Stomach smooth muscle (tissue), 2 donors: ENCODE results near the gene ECPAS.

Source experiments
- H3K27ac ChIP-seq: one replicate; pipeline ENCODE4 v1.7.0; 2013; ENCODE audit warnings: mild to moderate bottlenecking, low read length, inconsistent platforms
- H3K27me3 ChIP-seq, 2 donors: one replicate each; pipeline ENCODE4 v1.7.0; 2013; ENCODE audit warnings: low read length in 2 of 2; ENCODE audit not compliant: insufficient read depth in 2 of 2, control insufficient read depth in 1 of 2
- H3K36me3 ChIP-seq, 2 donors: one replicate each; pipeline ENCODE4 v1.7.0; 2013; ENCODE audit warnings: low read length in 2 of 2; ENCODE audit not compliant: control insufficient read depth in 2 of 2, insufficient read depth in 2 of 2
- H3K4me1 ChIP-seq: one replicate; pipeline ENCODE4 v1.7.0; 2013; ENCODE audit warnings: low read length; ENCODE audit not compliant: control insufficient read depth, insufficient read depth
- H3K4me3 ChIP-seq, 2 donors: one replicate each; pipeline ENCODE4 v1.7.0; 2013; ENCODE audit warnings: low read length in 2 of 2
- H3K9ac ChIP-seq, 2 donors: one replicate each; pipeline ENCODE4 v1.7.0; 2013; ENCODE audit warnings: low read length in 2 of 2, mild to moderate bottlenecking in 1 of 2
- H3K9me3 ChIP-seq, 2 donors: one replicate each; pipeline ENCODE4 v1.7.0; 2013; ENCODE audit warnings: low read length in 2 of 2; ENCODE audit not compliant: control insufficient read depth in 2 of 2
- donor health status: healthy.
- donor health status: Pancreatic carcinoma.

ECPAS gene

GRCh38 chr9:111443454-111443853 is 40.7 kb downstream of the ECPAS start:
- Histone ChIP-seq H3K27me3 (no peaks in the 10 kb centered on the region), H3K4me1 (no peaks in the 10 kb centered on the region), H3K4me3 (no peak overlapping the region), H3K27ac (no peak overlapping the region), H3K36me3 (peaks cover 21 to 22% of the 10 kb centered on the region in 2 donors), H3K9me3 (no peaks in the 10 kb centered on the region), H3K9ac (no peak overlapping the region)

GRCh38 chr9:111442360-111443027 is 41.7 kb downstream of the ECPAS start:
- Histone ChIP-seq H3K9ac (no peak overlapping the region), H3K4me1 (no peaks in the 10 kb centered on the region), H3K27me3 (no peaks in the 10 kb centered on the region), H3K36me3 (peaks cover 22 to 23% of the 10 kb centered on the region in 2 donors), H3K27ac (no peak overlapping the region), H3K4me3 (no peak overlapping the region), H3K9me3 (no peaks in the 10 kb centered on the region)

DNA sequence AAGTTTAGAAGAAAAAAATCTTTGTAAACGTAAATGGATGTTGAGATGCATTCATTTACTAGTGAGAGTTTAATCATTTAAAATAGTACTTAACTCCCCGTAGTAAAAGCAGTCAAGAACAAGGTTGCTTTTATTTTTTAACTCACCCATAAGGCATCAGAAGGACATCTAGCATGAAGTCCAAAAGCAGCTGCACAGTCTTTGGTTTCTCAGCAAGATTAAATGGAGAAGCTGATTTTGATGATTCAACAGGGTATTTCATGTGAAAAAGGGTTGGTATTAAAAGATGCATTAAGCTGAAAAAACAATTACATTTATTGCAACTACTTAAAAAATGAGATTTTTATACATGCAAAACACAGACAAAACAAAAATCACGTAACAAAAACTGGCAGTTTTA is 44.0 kb downstream of the ECPAS start:
- Histone ChIP-seq H3K9ac (no peak overlapping the region), H3K36me3 (peaks cover 26 to 31% of the 10 kb centered on the region in 2 donors)

DNA sequence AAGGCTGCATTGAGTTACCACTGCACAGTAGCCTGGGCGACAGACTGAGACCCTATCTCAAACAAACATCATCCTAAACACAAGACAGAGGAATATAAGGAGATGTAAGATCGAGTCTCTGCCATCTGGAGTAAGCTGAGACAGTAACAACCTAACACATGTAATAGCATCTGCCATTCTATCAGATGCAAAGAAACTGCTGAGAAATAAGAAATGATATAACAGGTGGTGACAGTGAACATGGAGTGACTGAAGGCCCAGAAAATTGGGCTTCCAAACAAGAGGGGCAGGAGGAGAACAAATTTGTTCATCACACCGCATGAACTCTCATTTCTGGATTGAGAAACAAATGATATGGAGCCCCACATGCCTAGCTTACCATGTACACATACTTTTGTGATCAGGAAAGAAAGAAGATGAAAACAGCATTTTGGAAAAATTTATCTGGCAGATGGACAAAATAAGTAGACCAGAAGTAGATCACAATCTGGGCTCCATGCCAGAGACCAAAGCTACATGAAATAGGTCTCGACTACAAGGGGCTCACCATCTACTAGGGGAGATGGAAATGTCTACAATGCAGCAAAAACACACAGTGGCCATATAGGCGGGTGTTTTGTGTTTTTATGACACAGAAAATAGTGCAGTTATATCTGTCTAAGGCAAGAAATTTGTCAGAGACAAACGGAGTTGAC is 45.5 kb downstream of the ECPAS start:
- Histone ChIP-seq H3K27me3 (no peaks in the 10 kb centered on the region), H3K36me3 (peaks cover 26 to 28% of the 10 kb centered on the region in 2 donors), H3K27ac (no peak overlapping the region), H3K9ac (no peak overlapping the region), H3K4me1 (no peaks in the 10 kb centered on the region), H3K4me3 (no peak overlapping the region), H3K9me3 (no peaks in the 10 kb centered on the region)

More for the DNA sequence above, 44.0 kb downstream of the ECPAS start:
- H3K27me3 ChIP-seq: no peaks in the 10 kb centered on the region
- H3K27ac ChIP-seq: no peak overlapping the region
- H3K4me1 ChIP-seq: no peaks in the 10 kb centered on the region
- no peaks in the 10 kb centered on the region for H3K9me3 ChIP-seq
- no peak overlapping the region for H3K4me3 ChIP-seq

DNA sequence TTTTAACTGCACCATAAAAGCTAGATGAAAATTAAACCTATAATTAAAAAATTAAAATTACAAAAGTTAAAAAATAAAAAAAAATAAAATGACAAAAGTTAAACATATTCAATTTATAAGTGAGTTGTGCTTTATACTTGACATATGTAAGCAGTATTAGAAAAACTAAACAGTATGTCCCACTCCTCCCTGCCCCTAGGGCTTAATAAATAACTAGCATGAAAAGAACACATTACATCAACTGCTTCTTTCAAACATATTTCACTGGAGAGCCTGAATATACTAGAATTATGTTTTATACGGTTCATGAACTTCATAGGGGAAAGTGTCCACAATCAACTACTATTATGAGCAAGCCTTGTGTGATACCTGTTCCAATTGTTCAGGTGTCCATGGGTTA is 47.6 kb downstream of the ECPAS start:
- H3K27me3 ChIP-seq: no peaks in the 10 kb centered on the region
- peaks cover 28 to 38% of the 10 kb centered on the region in 2 donors for H3K36me3 ChIP-seq
- H3K4me1 ChIP-seq: no peaks in the 10 kb centered on the region
- H3K27ac ChIP-seq: no peak overlapping the region
- no peaks in the 10 kb centered on the region for H3K9me3 ChIP-seq
- H3K4me3 ChIP-seq: no peak overlapping the region
- H3K9ac ChIP-seq: no peak overlapping the region

DNA sequence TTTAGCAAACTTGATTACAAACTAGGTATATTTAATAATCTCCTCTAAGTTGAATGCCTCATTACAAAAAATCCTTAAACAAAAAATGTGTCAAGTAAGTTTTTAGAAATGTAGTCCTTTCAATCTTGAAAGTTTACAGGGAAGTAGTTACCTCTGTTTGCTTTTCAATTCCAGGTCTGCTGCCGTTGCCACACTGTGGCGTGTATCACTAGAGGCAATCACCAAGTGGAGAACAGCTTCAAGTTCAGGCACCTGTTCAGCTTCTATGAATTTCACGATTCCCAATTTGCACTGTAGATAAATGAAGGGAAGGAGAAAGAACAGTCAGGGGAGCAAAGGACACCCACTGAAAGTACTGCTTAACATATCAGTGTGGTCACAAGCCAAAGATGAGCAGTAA is 51.1 kb downstream of the ECPAS start:
- Histone ChIP-seq H3K27ac (no peak overlapping the region), H3K36me3 (peaks cover 23 to 51% of the 10 kb centered on the region in 2 donors), H3K9ac (no peak overlapping the region)

DNA sequence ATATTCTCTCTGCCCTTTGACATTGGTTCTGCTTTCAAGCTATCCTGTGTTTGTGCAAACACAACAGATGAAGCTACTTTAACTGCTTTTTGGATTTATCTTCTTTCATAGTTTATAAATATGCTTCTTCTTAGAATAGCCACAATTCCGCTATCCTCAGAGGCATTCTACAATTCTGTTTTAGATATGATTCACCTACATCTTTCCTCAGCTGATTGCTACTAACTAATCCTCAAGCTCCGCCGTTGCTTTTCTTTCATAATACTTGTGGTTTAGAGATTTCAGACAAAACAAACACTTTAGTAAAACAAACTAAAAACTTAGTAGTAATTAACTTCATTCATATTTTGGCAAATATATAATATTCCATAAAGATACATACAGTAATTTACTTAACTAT is 52.5 kb downstream of the ECPAS start:
- Histone ChIP-seq H3K36me3 (peaks cover 25 to 49% of the 10 kb centered on the region in 2 donors), H3K9ac (no peak overlapping the region), H3K27me3 (no peaks in the 10 kb centered on the region), H3K9me3 (no peaks in the 10 kb centered on the region), H3K27ac (no peak overlapping the region), H3K4me1 (no peaks in the 10 kb centered on the region), H3K4me3 (no peak overlapping the region)

More for the DNA sequence above, 51.1 kb downstream of the ECPAS start:
- Histone ChIP-seq H3K9me3 (no peaks in the 10 kb centered on the region), H3K4me3 (no peak overlapping the region), H3K4me1 (no peaks in the 10 kb centered on the region), H3K27me3 (no peaks in the 10 kb centered on the region)

DNA sequence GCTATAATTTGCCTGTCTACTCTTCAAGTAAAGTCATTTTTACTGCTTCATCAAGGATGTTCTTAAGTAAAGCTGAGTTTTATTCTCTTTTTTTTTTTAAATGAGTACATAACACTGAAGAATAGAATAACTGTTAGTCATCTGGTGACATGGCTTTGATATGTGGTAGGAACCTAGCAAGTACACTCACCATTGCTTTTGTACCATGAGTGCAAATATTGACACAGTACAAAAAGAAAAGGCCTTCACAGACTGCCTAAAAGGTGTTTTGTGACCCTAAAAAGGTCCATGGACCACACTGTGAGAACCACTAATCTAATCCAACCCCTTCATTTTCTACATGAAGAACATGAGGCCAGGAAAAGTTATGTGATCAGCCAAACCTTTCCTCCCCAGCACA is 55.0 kb downstream of the ECPAS start:
- no peaks in the 10 kb centered on the region for H3K27me3 ChIP-seq
- H3K4me3 ChIP-seq: no peak overlapping the region
- H3K36me3 ChIP-seq: peaks cover 26 to 39% of the 10 kb centered on the region in 2 donors
- H3K4me1 ChIP-seq: no peaks in the 10 kb centered on the region
- no peak overlapping the region for H3K27ac ChIP-seq
- H3K9me3 ChIP-seq: no peaks in the 10 kb centered on the region
- no peak overlapping the region for H3K9ac ChIP-seq

DNA sequence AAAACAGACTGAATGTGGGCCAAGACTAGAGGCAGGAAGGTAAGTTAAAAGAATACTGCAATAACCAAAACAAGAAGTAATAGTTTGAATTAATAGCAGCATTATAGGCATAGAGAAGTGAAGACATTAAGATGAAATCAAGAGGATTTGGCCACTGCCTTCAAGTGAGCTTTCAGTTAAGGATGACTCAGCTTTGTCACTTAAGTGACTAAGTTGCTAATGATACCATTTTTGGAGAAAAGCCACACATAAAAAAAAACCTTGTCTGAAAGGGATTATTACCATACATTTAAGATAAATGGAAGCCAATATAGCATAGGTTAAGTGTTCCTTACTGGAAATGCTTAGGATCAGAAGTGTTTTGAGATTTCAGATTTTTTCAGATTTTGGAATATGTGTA is 57.0 kb downstream of the ECPAS start:
- no peak overlapping the region for H3K9ac ChIP-seq

GRCh38 chr9:111423389-111423788 is 60.8 kb downstream of the ECPAS start:
- Histone ChIP-seq H3K4me1 (no peaks in the 10 kb centered on the region), H3K9ac (no peak overlapping the region), H3K27ac (no peak overlapping the region), H3K4me3 (no peak overlapping the region), H3K36me3 (peaks cover 20 to 26% of the 10 kb centered on the region in 2 donors), H3K27me3 (no peaks in the 10 kb centered on the region), H3K9me3 (no peaks in the 10 kb centered on the region)

More for the DNA sequence above, 57.0 kb downstream of the ECPAS start:
- Histone ChIP-seq H3K27ac (no peak overlapping the region), H3K36me3 (peaks cover 28 to 40% of the 10 kb centered on the region in 2 donors), H3K4me1 (no peaks in the 10 kb centered on the region), H3K9me3 (no peaks in the 10 kb centered on the region), H3K27me3 (no peaks in the 10 kb centered on the region), H3K4me3 (no peak overlapping the region)

DNA sequence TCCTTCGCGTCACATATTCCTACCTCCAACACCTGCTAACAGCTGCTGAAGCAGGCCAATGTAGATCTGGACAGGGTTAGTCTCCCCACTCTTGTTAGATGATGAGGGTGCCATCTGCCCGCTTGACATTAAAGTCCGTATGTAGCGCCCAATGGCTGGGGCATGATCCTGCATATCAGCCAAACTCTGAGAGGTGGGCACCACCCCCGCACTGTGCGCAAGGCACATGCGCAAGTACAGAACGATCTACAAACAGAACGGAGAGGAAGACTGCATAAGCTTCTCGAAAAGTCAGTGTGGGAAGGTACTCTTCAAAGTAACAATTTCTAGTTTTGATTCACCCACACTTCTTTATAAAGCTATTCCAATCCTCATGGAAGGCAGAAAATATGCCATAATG is 69.8 kb downstream of the ECPAS start:
- Histone ChIP-seq H3K27ac (no peak overlapping the region), H3K27me3 (no peaks in the 10 kb centered on the region), H3K36me3 (peaks cover 47 to 48% of the 10 kb centered on the region in 2 donors)

More for the DNA sequence above, 69.8 kb downstream of the ECPAS start:
- no peak overlapping the region for H3K9ac ChIP-seq
- H3K9me3 ChIP-seq: no peaks in the 10 kb centered on the region
- no peak overlapping the region for H3K4me3 ChIP-seq
- no peaks in the 10 kb centered on the region for H3K4me1 ChIP-seq
